ENCODE results near the gene WWOX.

- TF ChIP-seq FOS (IDR thresholded peaks at IDR 0.05; ENCODE audit: borderline replicate concordance, insufficient read depth, low read length) (no peak), CTCF (IDR thresholded peaks at IDR 0.05; ENCODE audit: extremely low read depth in 1 of 2, insufficient read depth in 1 of 2, low read depth in 1 of 2, low read length in 2 of 2) (no peak), EZH2 (IDR thresholded peaks at IDR 0.05; ENCODE audit: borderline replicate concordance, low read depth, low read length, severe bottlenecking) (no peak), MAX (IDR thresholded peaks at IDR 0.05; ENCODE audit: insufficient read depth, insufficient read length) (no peak), MYC (IDR thresholded peaks at IDR 0.05; ENCODE audit: low read depth, low read length) (no peak)
These were observed 529.7 kb downstream of the WWOX start for GRCh38 chr16:78629173-78629572.
